Muscle layer of colon (tissue), 2 donors: ENCODE measurements around the gene TVP23A.

Experiments
- H3K27ac ChIP-seq: one replicate; pipeline ENCODE4 v1.7.0; 2013; ENCODE audit warnings: low read depth, mild to moderate bottlenecking, low read length, moderate library complexity
- H3K27me3 ChIP-seq, 2 donors: one replicate each; pipeline ENCODE4 v1.7.0; 2013; ENCODE audit warnings: low read length in 2 of 2, mild to moderate bottlenecking in 2 of 2; ENCODE audit not compliant: insufficient read depth in 2 of 2, control insufficient read depth in 1 of 2
- H3K36me3 ChIP-seq: one replicate; pipeline ENCODE4 v1.7.0; 2013; ENCODE audit warnings: mild to moderate bottlenecking, low read length; ENCODE audit not compliant: insufficient read depth
- H3K4me1 ChIP-seq: one replicate; pipeline ENCODE4 v1.7.0; 2013; ENCODE audit warnings: mild to moderate bottlenecking, low read length; ENCODE audit not compliant: insufficient read depth
- H3K4me3 ChIP-seq, 2 donors: one replicate each; pipeline ENCODE4 v1.7.0; 2013; ENCODE audit warnings: low read length in 2 of 2, low read depth in 1 of 2, mild to moderate bottlenecking in 1 of 2, moderate library complexity in 1 of 2
- H3K9ac ChIP-seq: one replicate; pipeline ENCODE4 v1.7.0; 2013; ENCODE audit warnings: low read length
- H3K9me3 ChIP-seq: one replicate; pipeline ENCODE4 v1.7.0; 2013; ENCODE audit warnings: mild to moderate bottlenecking, low read length
- donor health status: abdominal sarcoma.
- donor health status: Adenocarcinoma of cecum.

The TVP23A gene

GRCh38 chr16:10851512-10851911 is 32.9 kb upstream of the TVP23A start:
- H3K9ac ChIP-seq = no peak overlapping the region
- H3K9me3 ChIP-seq = no peaks in the 10 kb centered on the region
- H3K27ac ChIP-seq = no peak overlapping the region
- H3K27me3 ChIP-seq = no peaks in the 10 kb centered on the region
- no peaks in the 10 kb centered on the region for H3K4me1 ChIP-seq
- H3K36me3 ChIP-seq = no peaks in the 10 kb centered on the region
- H3K4me3 ChIP-seq = no peak overlapping the region

DNA sequence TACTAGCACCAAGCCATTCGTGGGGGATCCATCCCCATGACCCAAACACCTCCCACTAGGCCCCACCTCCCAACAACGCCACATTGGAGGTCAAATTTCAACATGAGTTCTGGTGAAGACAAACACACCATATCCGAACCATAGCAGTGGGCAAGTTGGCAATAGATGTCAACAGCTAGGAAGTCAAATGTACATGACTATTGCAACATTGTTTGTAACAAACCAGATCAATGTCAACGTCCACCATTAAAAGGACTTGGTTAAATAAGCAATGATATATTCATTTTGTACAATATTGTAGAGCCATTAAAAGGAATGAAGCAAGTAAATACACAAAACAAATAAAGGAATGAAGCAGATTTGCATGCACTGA is 31.9 kb upstream of the TVP23A start:
- Histone ChIP-seq H3K4me1 (no peaks in the 10 kb centered on the region), H3K36me3 (no peaks in the 10 kb centered on the region)

GRCh38 chr16:10849736-10850477 is 31.3 kb upstream of the TVP23A start:
- Histone ChIP-seq H3K9me3 (no peaks in the 10 kb centered on the region), H3K4me1 (no peaks in the 10 kb centered on the region), H3K27me3 (no peaks in the 10 kb centered on the region), H3K36me3 (no peaks in the 10 kb centered on the region), H3K4me3 (no peak overlapping the region), H3K27ac (no peak overlapping the region), H3K9ac (no peak overlapping the region)

More for the DNA sequence above, 31.9 kb upstream of the TVP23A start:
- no peak overlapping the region for H3K4me3 ChIP-seq
- no peak overlapping the region for H3K9ac ChIP-seq
- no peaks in the 10 kb centered on the region for H3K27me3 ChIP-seq
- no peak overlapping the region for H3K27ac ChIP-seq
- H3K9me3 ChIP-seq = no peaks in the 10 kb centered on the region

DNA sequence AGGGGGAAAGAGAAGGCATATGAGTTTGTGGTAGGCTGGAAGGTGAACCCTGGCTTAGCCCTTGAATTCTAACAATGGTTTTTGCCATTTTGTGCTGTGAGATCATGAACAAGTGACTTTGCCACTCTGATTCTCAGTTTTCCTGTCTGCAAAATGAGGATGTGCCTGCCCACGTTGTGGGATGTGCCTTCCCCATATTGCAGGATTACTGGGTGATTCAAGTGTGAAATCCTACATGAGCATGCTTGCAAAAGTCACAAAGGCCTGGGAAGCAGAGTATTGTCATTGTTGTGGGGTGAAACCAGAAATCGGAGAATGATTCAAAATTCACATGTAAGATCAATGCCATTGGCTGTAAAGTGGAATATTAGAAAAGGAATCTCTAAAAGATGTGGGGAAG is 28.6 kb upstream of the TVP23A start:
- H3K27ac ChIP-seq = no peak overlapping the region
- no peak overlapping the region for H3K4me3 ChIP-seq

GRCh38 chr16:10846213-10846998 is 27.8 kb upstream of the TVP23A start:
- H3K36me3 ChIP-seq = no peaks in the 10 kb centered on the region
- H3K27ac ChIP-seq = no peak overlapping the region
- H3K27me3 ChIP-seq = no peaks in the 10 kb centered on the region
- H3K4me1 ChIP-seq = no peaks in the 10 kb centered on the region
- no peak overlapping the region for H3K4me3 ChIP-seq
- H3K9me3 ChIP-seq = no peaks in the 10 kb centered on the region
- H3K9ac ChIP-seq = no peak overlapping the region

More for the DNA sequence above, 28.6 kb upstream of the TVP23A start:
- Histone ChIP-seq H3K9ac (no peak overlapping the region), H3K36me3 (no peaks in the 10 kb centered on the region), H3K9me3 (no peaks in the 10 kb centered on the region), H3K4me1 (no peaks in the 10 kb centered on the region), H3K27me3 (no peaks in the 10 kb centered on the region)

DNA sequence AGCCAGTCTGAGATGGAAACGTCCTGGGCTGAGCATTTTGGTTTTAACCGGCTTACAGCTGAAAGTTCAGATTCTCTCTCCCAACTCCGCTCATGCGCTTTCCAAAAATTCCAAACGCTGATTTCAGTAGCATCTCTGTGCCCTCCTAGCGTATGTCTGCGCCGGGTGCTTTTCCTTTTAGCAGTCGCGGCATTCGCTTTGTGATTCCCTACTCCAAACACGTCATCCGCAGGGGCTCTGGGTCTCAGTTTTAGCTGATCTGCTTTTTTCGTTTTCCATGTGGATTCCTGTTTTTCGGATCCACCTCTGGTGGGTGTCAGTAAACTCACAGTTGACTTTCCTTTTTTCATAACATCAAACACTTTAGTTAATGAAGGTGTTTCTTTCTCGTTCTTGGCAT is 22.1 kb upstream of the TVP23A start:
- Histone ChIP-seq H3K36me3 (no peaks in the 10 kb centered on the region), H3K27ac (no peak overlapping the region), H3K4me1 (no peaks in the 10 kb centered on the region), H3K9ac (no peak overlapping the region), H3K27me3 (no peaks in the 10 kb centered on the region), H3K9me3 (no peaks in the 10 kb centered on the region), H3K4me3 (no peak overlapping the region)

DNA sequence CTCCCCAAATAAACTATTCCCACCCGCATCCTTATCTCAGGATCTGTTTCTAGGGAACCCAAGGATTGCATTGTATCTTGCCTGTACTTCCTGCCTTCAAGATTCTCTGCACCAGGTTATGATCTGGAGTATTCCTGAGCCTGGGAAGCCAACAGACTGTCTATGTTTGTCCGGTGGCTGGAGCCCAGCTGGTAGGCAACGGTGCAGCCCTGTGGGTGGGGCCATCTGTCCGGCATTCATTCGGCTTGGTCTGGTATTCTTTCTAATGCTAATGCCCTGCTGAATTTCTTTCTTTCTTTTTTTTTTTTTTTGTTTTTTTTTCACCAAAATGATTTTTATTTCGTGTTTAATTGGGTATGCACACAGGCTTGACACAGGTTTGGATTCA is 20.7 kb upstream of the TVP23A start:
- H3K4me1 ChIP-seq = no peaks in the 10 kb centered on the region
- H3K36me3 ChIP-seq = no peaks in the 10 kb centered on the region
- no peak overlapping the region for H3K4me3 ChIP-seq
- no peaks in the 10 kb centered on the region for H3K9me3 ChIP-seq
- no peaks in the 10 kb centered on the region for H3K27me3 ChIP-seq
- H3K27ac ChIP-seq = no peak overlapping the region
- H3K9ac ChIP-seq = no peak overlapping the region

GRCh38 chr16:10838621-10839278 is 20.2 kb upstream of the TVP23A start:
- H3K36me3 ChIP-seq = no peaks in the 10 kb centered on the region
- H3K27ac ChIP-seq = no peak overlapping the region
- no peaks in the 10 kb centered on the region for H3K4me1 ChIP-seq
- no peak overlapping the region for H3K9ac ChIP-seq
- H3K4me3 ChIP-seq = no peak overlapping the region
- H3K9me3 ChIP-seq = no peaks in the 10 kb centered on the region
- no peaks in the 10 kb centered on the region for H3K27me3 ChIP-seq

GRCh38 chr16:10836174-10836853 is 17.7 kb upstream of the TVP23A start:
- no peaks in the 10 kb centered on the region for H3K36me3 ChIP-seq
- H3K27me3 ChIP-seq = no peaks in the 10 kb centered on the region
- H3K9me3 ChIP-seq = no peaks in the 10 kb centered on the region
- no peak overlapping the region for H3K9ac ChIP-seq
- H3K4me1 ChIP-seq = no peaks in the 10 kb centered on the region
- no peak overlapping the region for H3K27ac ChIP-seq
- no peak overlapping the region for H3K4me3 ChIP-seq

GRCh38 chr16:10835281-10835931 is 16.8 kb upstream of the TVP23A start:
- H3K9me3 ChIP-seq = no peaks in the 10 kb centered on the region
- H3K36me3 ChIP-seq = no peaks in the 10 kb centered on the region
- H3K4me1 ChIP-seq = no peaks in the 10 kb centered on the region
- no peak overlapping the region for H3K4me3 ChIP-seq
- no peaks in the 10 kb centered on the region for H3K27me3 ChIP-seq
- H3K9ac ChIP-seq = no peak overlapping the region
- no peak overlapping the region for H3K27ac ChIP-seq

- no peaks in the 10 kb centered on the region for H3K4me1 ChIP-seq
- H3K27ac ChIP-seq = no peak overlapping the region
- no peak overlapping the region for H3K4me3 ChIP-seq
- no peak overlapping the region for H3K9ac ChIP-seq
- no peaks in the 10 kb centered on the region for H3K9me3 ChIP-seq
- H3K36me3 ChIP-seq = no peaks in the 10 kb centered on the region
- H3K27me3 ChIP-seq = no peaks in the 10 kb centered on the region
Measured at GRCh38 chr16:10834766-10835165, 16.2 kb upstream of the TVP23A start.
